CD4-positive, alpha-beta T cell (primary cell): ENCODE measurements around the gene RHOJ. TPM values are rescaled to one million over a fixed set of nuclear protein-coding genes. Genes with fewer than 3 reads are reported as not detected.

Experiments
- ATAC-seq: fragments of 200-7000 bp; cut with Tn5 transposase; one replicate; pipeline ENCODE4 v1.10.0; 2022; ENCODE audit warnings: mild to moderate bottlenecking; ENCODE audit not compliant: poor library complexity
- CTCF ChIA-PET: fragments of 350-600 bp; sonication (Branson Sonifier 250); formaldehyde crosslinking; loops from one replicate; lab custom pipeline; 2021; ENCODE audit warnings: antibody characterized with exemption, inconsistent platforms; lab: Charles Lee
- POLR2A ChIA-PET: fragments of 350-600 bp; sonication (Branson Sonifier 250); formaldehyde crosslinking; loops from one replicate; lab custom pipeline; 2021; ENCODE audit warnings: antibody characterized with exemption, inconsistent platforms; lab: Charles Lee
- DNase-seq, 14 experiments: peaks; one replicate each; pipeline ENCODE4 v3.0.0-alpha.2; 2013 to 2020; ENCODE audit warnings: mixed read lengths in 2 of 14
- H3K27ac ChIP-seq, 2 donors: one replicate each; pipeline versions ENCODE4 v1.5.1 to v1.7.0; 2013; ENCODE audit warnings: low read length in 2 of 2, low read depth in 1 of 2, mild to moderate bottlenecking in 1 of 2
- H3K27me3 ChIP-seq, 2 experiments: 1 replicate in 1 of 2; 2 replicates in 1 of 2; pipeline versions ENCODE4 v1.6.1 to v1.7.0; 2013; ENCODE audit warnings: low read length in 2 of 2, control low read depth in 1 of 2, mild to moderate bottlenecking in 1 of 2, moderate library complexity in 1 of 2; ENCODE audit not compliant: insufficient read depth in 2 of 2, control insufficient read depth in 1 of 2
- H3K36me3 ChIP-seq: one replicate; pipeline ENCODE4 v1.6.1; 2013; ENCODE audit warnings: low read length, control low read depth; ENCODE audit not compliant: insufficient read depth
- H3K4me1 ChIP-seq: one replicate; pipeline ENCODE4 v1.6.1; 2013; ENCODE audit warnings: low read length, control low read depth; ENCODE audit not compliant: insufficient read depth
- H3K4me3 ChIP-seq: one replicate; pipeline ENCODE4 v1.5.1; 2013; ENCODE audit warnings: mild to moderate bottlenecking, low read length, moderate library complexity
- H3K9me3 ChIP-seq, 2 experiments: 1 replicate in 1 of 2; 2 replicates in 1 of 2; pipeline versions ENCODE4 v1.6.1 to v1.7.0; 2013; ENCODE audit warnings: low read length in 2 of 2, mild to moderate bottlenecking in 2 of 2, control low read depth in 1 of 2, moderate library complexity in 1 of 2; ENCODE audit not compliant: control insufficient read depth in 1 of 2, insufficient read depth in 1 of 2
- H3K27ac Mint-ChIP-seq: one replicate; pipeline ENCODE4 v1.8.0; 2020; ENCODE audit warnings: mixed read lengths
- H3K27me3 Mint-ChIP-seq: one replicate; pipeline ENCODE4 v1.8.0; 2021; ENCODE audit warnings: mixed read lengths
- H3K36me3 Mint-ChIP-seq: one replicate; pipeline ENCODE4 v1.8.0; 2021; ENCODE audit warnings: low read depth, mixed read lengths
- H3K4me1 Mint-ChIP-seq: one replicate; pipeline ENCODE4 v1.8.0; 2021; ENCODE audit warnings: low read depth, mixed read lengths
- H3K4me3 Mint-ChIP-seq: one replicate; pipeline ENCODE4 v1.8.0; 2020; ENCODE audit warnings: mild to moderate bottlenecking, mixed read lengths
- H3K9me3 Mint-ChIP-seq: one replicate; pipeline ENCODE4 v1.8.0; 2020; ENCODE audit warnings: mixed read lengths
- CTCF ChIP-seq: fragments of 200-600 bp; IDR thresholded peaks from one replicate; pipeline ENCODE4 v1.8.0; 2022; ENCODE audit warnings: antibody characterized with exemption, mild to moderate bottlenecking
- intact Hi-C, 2 experiments: fragments of 100-400 bp; cut with DNase I in 1 of 2; cut with micrococcal nuclease in 1 of 2; formaldehyde crosslinking; loops; one replicate each; pipeline versions ENCODE4 v1.15.1 to v1.9.0; 2023 to 2025; cut with DNase I, micrococcal nuclease
- total RNA-seq, 174 experiments: library from RNA in 2 of 174; stranded (reverse) in 2 of 174; gene quantifications; one replicate each; pipeline ENCODE4 v1.2.3 and lab custom pipeline; 2021 to 2026

Gene RHOJ
- total RNA-seq, 2 experiments from 2014 or later: not detected

- Histone ChIP-seq H3K4me3 (no peak overlapping the region), H3K4me1 (no peaks in the 10 kb centered on the region), H3K27me3 (no peaks in the 10 kb centered on the region), H3K9me3 (peaks cover 0 to 3% of the 10 kb centered on the region in 2 experiments), H3K27ac (no peak overlapping the region), H3K36me3 (no peaks in the 10 kb centered on the region)
- Mint-ChIP-seq H3K27ac (no peak overlapping the region), H3K4me1 (no peaks in the 10 kb centered on the region), H3K27me3 (peaks cover 11% of the 10 kb centered on the region), H3K4me3 (no peak overlapping the region), H3K36me3 (no peaks in the 10 kb centered on the region), H3K9me3 (no peaks in the 10 kb centered on the region)
- ATAC-seq (no peak), DNase-seq (no peak)
- intact Hi-C loops: no loop called here
- ChIA-PET POLR2A (no interaction called here), CTCF (no interaction called here)
- no peak for TF ChIP-seq CTCF
Measured at GRCh38 chr14:63174760-63175191, 29.5 kb upstream of the RHOJ start.

GRCh38 chr14:63175531-63175930 is 28.7 kb upstream of the RHOJ start:
- ChIA-PET CTCF (no interaction called here), POLR2A (no interaction called here)
- no peak overlapping the region for H3K4me3 ChIP-seq
- Mint-ChIP-seq H3K4me3 (no peak overlapping the region), H3K27ac (no peak overlapping the region), H3K4me1 (no peaks in the 10 kb centered on the region), H3K9me3 (no peaks in the 10 kb centered on the region), H3K27me3 (peaks cover 4% of the 10 kb centered on the region), H3K36me3 (no peaks in the 10 kb centered on the region)
- H3K27me3 ChIP-seq: no peaks in the 10 kb centered on the region
- intact Hi-C loops: no loop called here
- no peaks in the 10 kb centered on the region for H3K36me3 ChIP-seq
- no peak overlapping the region for H3K27ac ChIP-seq
- ATAC-seq: no peak
- H3K9me3 ChIP-seq: peaks cover 0 to 3% of the 10 kb centered on the region in 2 experiments
- no peak for DNase-seq
- TF ChIP-seq CTCF: no peak
- no peaks in the 10 kb centered on the region for H3K4me1 ChIP-seq

GRCh38 chr14:63178912-63179311 is 25.3 kb upstream of the RHOJ start:
- peaks cover 3% of the 10 kb centered on the region for H3K27me3 Mint-ChIP-seq
- H3K9me3 ChIP-seq: peaks cover 3 to 6% of the 10 kb centered on the region in 2 experiments
- no peaks in the 10 kb centered on the region for H3K36me3 ChIP-seq
- no peaks in the 10 kb centered on the region for H3K9me3 Mint-ChIP-seq
- H3K4me1 ChIP-seq: no peaks in the 10 kb centered on the region
- DNase-seq (no peak), ATAC-seq (no peak)
- no peaks in the 10 kb centered on the region for H3K36me3 Mint-ChIP-seq
- intact Hi-C loops: no loop called here
- H3K4me3 Mint-ChIP-seq: no peak overlapping the region
- ChIA-PET POLR2A (no interaction called here), CTCF (no interaction called here)
- TF ChIP-seq CTCF: no peak
- H3K27ac ChIP-seq: no peak overlapping the region
- no peaks in the 10 kb centered on the region for H3K27me3 ChIP-seq
- H3K27ac Mint-ChIP-seq: no peak overlapping the region
- H3K4me3 ChIP-seq: no peak overlapping the region
- no peaks in the 10 kb centered on the region for H3K4me1 Mint-ChIP-seq
